OCI-LY3 (cell line): ENCODE data around the gene B4GALNT4.

Experiments
- H2AFZ ChIP-seq: fragments of 200-600, 300-600 bp; shearing (Covaris generic); 2 replicates; pipeline ENCODE4 v1.6.0; 2014; ENCODE audit warnings: antibody characterized with exemption, low read depth, low read length
- H3K27ac ChIP-seq: fragments of 200-600, 300-600 bp; sonication (generic); 2 replicates; pipeline ENCODE4 v1.5.1; 2014; ENCODE audit warnings: mild to moderate bottlenecking, low read length, moderate library complexity, mixed read lengths
- H3K27me3 ChIP-seq: fragments of 200-600, 300-600 bp; sonication (generic); 2 replicates; pipeline ENCODE4 v1.6.1; 2014; ENCODE audit warnings: low read depth, low read length, mixed read lengths
- H3K36me3 ChIP-seq: fragments of 200-600, 300-600 bp; sonication (generic); replicated peaks from 2 replicates; pipeline ENCODE3; 2014; ENCODE audit warnings: low read depth, low read length, mixed read lengths
- H3K4me1 ChIP-seq: fragments of 300-600, 200-600 bp; sonication (generic); 2 replicates; pipeline ENCODE4 v1.6.1; 2014; ENCODE audit warnings: low read length, mixed read lengths
- H3K4me2 ChIP-seq: fragments of 200-600, 300-600 bp; sonication (generic); 2 replicates; pipeline ENCODE4 v1.6.1; 2014; ENCODE audit warnings: low read length, mixed read lengths
- H3K4me3 ChIP-seq: fragments of 300-600, 200-600 bp; sonication (generic); 2 replicates; pipeline ENCODE4 v1.5.1; 2014; ENCODE audit warnings: antibody characterized with exemption, mild to moderate bottlenecking, low read length, moderate library complexity
- H3K79me2 ChIP-seq: fragments of 300-600, 200-600 bp; shearing (Covaris generic); 2 replicates; pipeline ENCODE4 v1.6.1; 2014; ENCODE audit warnings: mild to moderate bottlenecking, low read length, mixed read lengths
- H3K9ac ChIP-seq: fragments of 300-600, 200-600 bp; shearing (Covaris generic); 2 replicates; pipeline ENCODE4 v1.6.0; 2014; ENCODE audit warnings: mild to moderate bottlenecking, low read length, moderate library complexity
- H3K9me3 ChIP-seq: fragments of 200-600, 300-600 bp; shearing (Covaris generic); 2 replicates; pipeline ENCODE4 v1.6.1; 2014; ENCODE audit warnings: low read length, mixed read lengths; ENCODE audit not compliant: insufficient read depth
- H4K20me1 ChIP-seq: fragments of 200-600, 300-600 bp; sonication (generic); 2 replicates; pipeline ENCODE4 v1.6.1; 2016; ENCODE audit warnings: low read length, mixed read lengths; ENCODE audit not compliant: insufficient read depth
- CTCF ChIP-seq: fragments of 200-600, 300-600 bp; sonication (generic); IDR thresholded peaks from 2 replicates; pipeline ENCODE4 v1.5.1; 2014; ENCODE audit warnings: antibody characterized with exemption, low read length, low read depth
- EZH2phosphoT487 ChIP-seq: fragments of 200-600 bp; shearing (Covaris generic); IDR thresholded peaks from 2 replicates; pipeline ENCODE4 v1.6.1; 2018; ENCODE audit warnings: antibody characterized with exemption, mixed run types, low read depth

The B4GALNT4 gene

GRCh38 chr11:383431-383830 lies 14.1 kb downstream of the B4GALNT4 start:
- Histone ChIP-seq H3K27me3 (0 out of 2 replicates have a peak, but pooled peaks cover 3% of the 10 kb centered on the region), H3K4me3 (no peak overlapping the region), H3K36me3 (no peaks in the 10 kb centered on the region), H2AFZ (no peak overlapping the region), H3K79me2 (no peaks in the 10 kb centered on the region), H3K4me1 (no peaks in the 10 kb centered on the region), H3K9me3 (no peaks in the 10 kb centered on the region), H3K27ac (no peak overlapping the region), H4K20me1 (no peaks in the 10 kb centered on the region), H3K4me2 (no peak overlapping the region), H3K9ac (no peak overlapping the region)
- TF ChIP-seq EZH2phosphoT487 (no peak), CTCF (no peak)

GRCh38 chr11:384511-384910 lies 15.2 kb downstream of the B4GALNT4 start:
- no peak for TF ChIP-seq CTCF
- TF ChIP-seq EZH2phosphoT487 = no peak
- Histone ChIP-seq H2AFZ (no peak overlapping the region), H3K9me3 (no peaks in the 10 kb centered on the region), H3K27me3 (0 out of 2 replicates have a peak, but pooled peaks cover 5% of the 10 kb centered on the region), H3K36me3 (no peaks in the 10 kb centered on the region), H3K4me1 (no peaks in the 10 kb centered on the region), H3K27ac (no peak overlapping the region), H3K79me2 (no peaks in the 10 kb centered on the region), H3K9ac (no peak overlapping the region), H3K4me3 (no peak overlapping the region), H3K4me2 (no peak overlapping the region), H4K20me1 (no peaks in the 10 kb centered on the region)

GRCh38 chr11:385594-386351 lies 16.5 kb downstream of the B4GALNT4 start:
- Histone ChIP-seq H2AFZ (no peak overlapping the region), H4K20me1 (no peaks in the 10 kb centered on the region), H3K4me3 (no peak overlapping the region), H3K4me1 (no peaks in the 10 kb centered on the region), H3K79me2 (no peaks in the 10 kb centered on the region), H3K9me3 (no peaks in the 10 kb centered on the region), H3K27me3 (0 out of 2 replicates have a peak, but pooled peaks cover 5% of the 10 kb centered on the region), H3K9ac (no peak overlapping the region), H3K36me3 (no peaks in the 10 kb centered on the region), H3K27ac (no peak overlapping the region), H3K4me2 (no peak overlapping the region)
- TF ChIP-seq CTCF (no peak), EZH2phosphoT487 (no peak)

GRCh38 chr11:386483-386882 lies 17.2 kb downstream of the B4GALNT4 start:
- H3K9ac ChIP-seq = no peak overlapping the region
- TF ChIP-seq CTCF = no peak
- TF ChIP-seq EZH2phosphoT487 = no peak
- no peak overlapping the region for H3K27ac ChIP-seq
- H2AFZ ChIP-seq = no peak overlapping the region
- no peaks in the 10 kb centered on the region for H3K4me1 ChIP-seq
- no peaks in the 10 kb centered on the region for H3K9me3 ChIP-seq
- no peak overlapping the region for H3K4me2 ChIP-seq
- H3K4me3 ChIP-seq = no peak overlapping the region
- no peaks in the 10 kb centered on the region for H4K20me1 ChIP-seq
- H3K27me3 ChIP-seq = 0 out of 2 replicates have a peak, but pooled peaks cover 5% of the 10 kb centered on the region
- H3K79me2 ChIP-seq = no peaks in the 10 kb centered on the region
- no peaks in the 10 kb centered on the region for H3K36me3 ChIP-seq
